Measurements from ENCODE around the gene DET1.
A peak's percentile ranks its signal among the peaks of the same experiment; 100 is the strongest.
"Not testable (repeated sequence)": the region's sequence is repeated elsewhere in the genome, so short reads cannot be mapped to it uniquely, and the experiment has no call there.

The DET1 gene

DNA sequence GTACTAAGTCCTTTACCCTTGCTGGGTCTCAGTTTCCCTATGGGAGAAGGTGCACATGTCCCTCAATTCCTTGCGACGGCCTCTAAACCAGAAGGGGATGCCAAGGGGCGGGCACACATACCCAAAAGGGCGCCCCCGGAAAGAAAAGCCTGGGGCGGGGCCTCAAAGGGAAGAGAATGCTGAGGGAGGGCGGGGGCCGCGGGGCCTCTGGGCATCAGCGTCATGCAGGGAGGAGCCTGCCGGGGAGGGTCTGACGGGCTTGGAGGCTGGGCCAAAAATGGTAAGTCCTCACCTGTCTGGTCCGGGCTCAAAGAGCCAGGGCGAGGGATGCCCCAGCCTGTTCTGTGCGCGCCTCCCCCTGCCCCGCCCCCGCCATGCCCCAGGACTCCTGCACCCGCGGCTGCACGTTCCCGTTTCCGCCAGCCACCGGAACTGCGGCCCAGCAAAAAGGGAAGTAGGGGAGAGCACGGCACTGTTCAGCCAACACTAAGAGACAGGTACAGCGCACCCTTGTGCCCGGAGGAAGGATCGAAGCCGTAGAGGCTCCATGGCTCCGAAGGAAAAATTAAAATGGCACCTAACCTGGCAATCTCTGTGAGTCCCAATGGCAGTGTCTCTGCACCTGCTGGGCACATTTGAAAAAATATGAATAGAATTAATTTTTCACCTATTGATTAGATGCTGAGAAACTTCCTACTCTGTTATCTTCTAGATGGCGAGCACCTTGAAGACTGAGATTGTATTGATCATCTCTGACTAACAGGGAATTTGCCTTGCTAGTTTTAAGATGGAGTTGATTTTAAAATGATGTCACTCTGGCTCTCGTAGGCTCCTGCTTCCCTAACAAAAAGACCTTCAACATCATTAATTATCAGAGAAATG lies at the start of gene DET1:
Gene DET1, minus strand, starts transcription at position 434 of the 882 bp plus-strand sequence. CDS start 14,976 bp downstream, outside the sequence.
- peak; percentile 95 for FAIRE-seq
- peak; percentile 89 for DNase-seq (ENCODE audit: extremely low spot score, insufficient read length, low read depth)

DNA sequence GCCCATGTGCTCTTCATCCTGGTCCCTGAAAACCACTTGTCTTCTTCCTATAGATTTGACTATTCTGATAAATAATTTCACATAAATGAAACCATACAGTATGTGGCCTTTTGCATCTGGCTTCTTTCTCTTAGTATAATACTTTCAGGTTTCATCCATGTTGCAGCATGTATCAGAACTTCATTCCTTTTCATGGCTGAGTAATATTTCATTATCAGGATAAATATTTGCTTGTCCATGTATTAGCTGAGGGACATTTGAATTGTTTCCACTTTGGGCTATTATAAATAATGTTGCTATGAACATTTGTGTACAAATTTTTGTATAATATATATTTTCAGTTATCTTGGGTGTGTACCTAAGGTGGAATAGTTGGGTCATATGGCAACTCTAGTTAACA lies 44.9 kb upstream of the DET1 start:
- DNase-seq (ENCODE audit: extremely low spot score, insufficient read length, low read depth) (no peak), FAIRE-seq (no peak)

DNA sequence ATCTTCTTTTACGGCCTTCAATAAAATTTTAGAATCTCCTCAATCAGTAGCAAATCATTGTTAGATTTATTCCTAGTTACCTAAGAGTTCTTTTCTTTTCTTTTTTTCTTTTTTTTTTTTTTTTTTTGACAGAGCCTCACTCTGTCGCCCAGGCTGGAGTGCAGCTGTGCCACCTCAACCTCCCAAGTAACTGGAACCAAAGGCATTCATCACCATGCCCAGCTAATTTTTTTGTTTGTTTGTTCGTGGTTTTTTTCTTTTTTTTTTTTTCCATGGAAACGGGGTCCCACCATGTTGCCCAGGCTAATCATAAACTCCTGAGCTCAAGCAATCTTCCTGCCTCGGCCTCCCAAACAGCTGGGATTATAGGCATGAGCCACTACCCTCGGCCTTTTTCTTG lies 44.3 kb upstream of the DET1 start:
- no peak for FAIRE-seq
- no peak for DNase-seq (ENCODE audit: extremely low spot score, insufficient read length, low read depth)

DNA sequence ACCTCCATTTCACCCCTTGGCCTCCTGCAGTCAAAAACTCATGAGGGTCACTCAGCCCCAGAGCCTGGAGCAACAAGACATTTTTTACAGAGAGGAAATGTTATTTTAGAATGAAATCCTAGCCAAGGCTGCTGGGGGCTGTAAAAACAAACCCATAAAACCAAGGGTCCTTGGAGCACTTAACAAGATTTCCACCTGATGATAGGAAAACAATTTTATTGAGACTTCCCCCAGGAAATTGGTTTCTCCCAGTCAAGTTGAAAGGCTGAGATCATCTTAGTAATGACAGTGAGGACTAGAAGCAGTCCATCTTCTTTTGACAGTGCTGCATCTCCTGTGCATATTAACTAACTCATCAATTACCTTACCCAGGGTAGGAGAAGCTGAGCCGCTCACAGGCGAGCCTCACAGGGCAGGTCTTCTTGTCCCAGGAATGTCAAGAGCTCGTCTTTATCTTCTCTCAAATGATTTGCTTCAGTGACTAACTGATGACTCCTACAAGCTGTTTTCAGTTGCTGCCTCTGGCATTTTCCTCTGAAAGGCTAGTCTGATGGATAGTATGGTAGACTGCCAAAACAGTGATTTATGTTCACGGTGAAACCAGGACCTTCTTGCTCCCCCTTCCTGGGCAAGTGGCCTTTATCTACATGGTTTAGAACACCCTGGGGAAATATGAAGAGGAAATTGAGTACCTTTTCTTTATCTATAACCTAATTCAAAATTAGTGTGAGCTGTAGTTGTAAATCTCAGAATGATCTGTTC lies 40.1 kb upstream of the DET1 start:
- DNase-seq (ENCODE audit: extremely low spot score, insufficient read length, low read depth) (no peak), FAIRE-seq (no peak)

DNA sequence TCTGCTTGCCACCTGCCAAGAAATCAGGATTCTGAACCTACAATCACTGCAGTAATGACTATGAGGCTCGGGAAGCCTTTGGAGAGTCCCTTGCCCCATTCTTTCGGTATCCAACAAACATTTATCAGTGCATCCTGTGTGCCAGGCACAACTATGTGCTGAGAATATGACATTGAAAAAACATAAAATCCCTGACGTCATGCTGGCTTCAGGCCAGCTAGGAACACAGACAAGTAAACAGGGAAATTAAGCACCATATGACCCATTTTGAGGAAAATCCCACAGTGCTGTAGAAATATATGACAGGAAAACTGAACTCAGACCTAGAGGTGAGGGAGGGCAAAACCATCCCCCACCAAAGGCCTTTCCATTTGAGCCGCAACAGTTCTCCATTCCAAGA lies 34.1 kb upstream of the DET1 start:
- DNase-seq (ENCODE audit: extremely low spot score, insufficient read length, low read depth) (no peak), FAIRE-seq (no peak)

DNA sequence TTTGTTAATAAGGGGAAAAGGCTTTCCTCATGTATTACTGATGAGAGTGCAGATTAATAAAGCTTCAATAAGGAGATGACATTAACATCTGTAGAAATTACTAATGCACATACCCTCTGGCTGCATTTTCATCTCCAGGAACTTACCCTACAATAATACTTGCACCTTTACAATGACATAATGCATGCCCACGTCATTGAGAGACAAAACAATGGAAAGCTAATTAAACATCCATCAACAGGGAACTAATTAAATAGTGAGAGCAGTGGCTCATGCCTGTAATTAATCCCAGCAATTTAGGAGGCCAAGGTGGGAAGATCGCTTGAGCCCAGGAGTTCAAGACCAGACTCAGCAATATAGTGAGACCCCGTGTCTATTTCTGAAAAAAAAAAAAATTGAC lies 32.8 kb upstream of the DET1 start:
- DNase-seq (ENCODE audit: extremely low spot score, insufficient read length, low read depth) (no peak), FAIRE-seq (no peak)

DNA sequence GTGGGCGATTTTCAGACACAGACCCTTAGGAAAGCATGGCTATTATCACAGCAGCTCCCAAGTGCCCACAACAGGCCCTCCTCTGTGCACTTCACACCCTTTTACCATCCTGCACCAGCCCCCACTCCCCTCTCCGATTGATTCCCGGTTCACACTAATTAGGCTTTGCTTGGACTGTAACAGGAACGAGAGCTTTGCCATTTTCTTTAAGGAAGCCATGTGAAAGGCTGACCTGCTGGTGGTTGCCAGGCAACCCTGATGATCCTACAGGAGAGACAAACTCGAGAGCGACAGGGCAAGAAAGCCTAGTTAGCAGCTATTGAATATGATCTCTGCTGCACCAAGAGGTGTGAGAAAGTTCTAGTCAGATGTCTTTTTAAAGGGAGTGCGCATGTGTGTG lies 28.2 kb upstream of the DET1 start:
- FAIRE-seq (no peak), DNase-seq (ENCODE audit: extremely low spot score, insufficient read length, low read depth) (no peak)

DNA sequence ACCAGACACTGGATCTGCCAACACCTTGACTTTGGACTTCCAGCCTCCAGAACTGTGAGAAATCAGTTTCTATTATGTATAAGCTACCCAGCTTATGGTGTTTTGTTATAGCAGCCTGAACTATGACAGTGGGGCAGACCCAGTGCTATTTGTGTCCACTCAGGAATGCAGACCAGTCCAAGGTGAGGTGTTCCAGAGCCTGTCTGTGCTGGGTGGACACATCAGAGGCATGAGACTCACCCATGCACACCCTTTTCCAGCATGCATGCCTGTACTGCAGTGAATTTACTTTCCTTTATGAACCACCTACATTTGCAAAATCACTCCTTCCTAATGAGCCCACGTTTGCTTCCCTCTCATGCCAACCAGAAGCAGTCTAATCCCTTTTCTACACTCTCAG lies 27.6 kb upstream of the DET1 start:
- no peak for FAIRE-seq
- DNase-seq (ENCODE audit: extremely low spot score, insufficient read length, low read depth): no peak

DNA sequence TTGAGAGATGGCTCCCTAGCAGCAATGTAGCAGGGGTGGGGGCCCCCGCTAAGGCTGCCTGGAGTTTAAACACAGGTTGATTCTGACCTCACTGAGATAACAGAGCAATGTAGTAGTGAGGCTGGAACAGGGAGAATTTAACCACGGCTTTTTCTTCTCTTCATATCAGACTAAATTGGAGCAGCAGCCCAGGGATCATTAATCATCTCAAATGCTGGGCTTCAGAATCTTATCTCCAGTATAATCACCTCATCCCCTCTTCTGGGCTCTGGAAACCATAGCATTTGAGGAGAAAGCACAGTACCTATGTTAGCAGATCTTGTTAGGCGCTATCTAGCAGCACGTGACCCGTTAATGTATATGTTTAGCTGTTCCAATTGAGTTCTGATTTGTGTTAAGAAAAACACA lies 25.4 kb upstream of the DET1 start:
- FAIRE-seq (no peak), DNase-seq (ENCODE audit: extremely low spot score, insufficient read length, low read depth) (no peak)

DNA sequence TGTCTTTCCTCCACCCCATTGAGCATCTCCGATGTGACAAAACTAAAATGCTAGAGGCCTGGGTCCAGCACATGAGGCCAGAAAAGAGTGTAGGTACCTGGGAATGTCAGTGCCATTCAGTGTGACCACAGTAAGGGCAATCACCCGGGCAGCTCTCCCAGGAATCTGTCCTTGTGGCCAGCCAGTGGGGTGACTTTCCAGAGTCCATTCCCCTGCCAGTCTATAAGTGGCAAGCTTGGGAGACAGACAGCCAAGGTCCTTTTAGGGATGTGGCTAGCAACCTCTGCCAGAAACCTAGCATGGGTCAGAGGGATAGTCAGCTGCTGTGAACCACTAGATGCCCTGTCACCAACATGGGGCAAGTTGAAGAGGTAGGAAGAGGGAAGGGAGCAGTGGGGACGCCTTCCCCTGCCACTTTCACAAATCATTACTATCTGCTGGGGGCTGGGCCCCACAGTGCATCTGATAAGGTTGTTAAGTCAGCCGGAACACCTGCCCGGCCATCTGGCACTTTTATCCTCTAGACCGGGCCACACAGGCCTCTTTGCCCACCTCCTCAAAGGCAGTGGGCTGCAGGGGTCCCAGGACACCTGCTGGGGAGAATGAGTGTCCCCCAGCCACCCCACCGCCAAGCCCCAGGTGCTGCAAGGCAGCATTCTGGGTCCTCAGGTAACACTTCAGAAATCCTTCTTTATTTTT lies 24.8 kb upstream of the DET1 start:
- DNase-seq (ENCODE audit: extremely low spot score, insufficient read length, low read depth) (no peak), FAIRE-seq (no peak)

DNA sequence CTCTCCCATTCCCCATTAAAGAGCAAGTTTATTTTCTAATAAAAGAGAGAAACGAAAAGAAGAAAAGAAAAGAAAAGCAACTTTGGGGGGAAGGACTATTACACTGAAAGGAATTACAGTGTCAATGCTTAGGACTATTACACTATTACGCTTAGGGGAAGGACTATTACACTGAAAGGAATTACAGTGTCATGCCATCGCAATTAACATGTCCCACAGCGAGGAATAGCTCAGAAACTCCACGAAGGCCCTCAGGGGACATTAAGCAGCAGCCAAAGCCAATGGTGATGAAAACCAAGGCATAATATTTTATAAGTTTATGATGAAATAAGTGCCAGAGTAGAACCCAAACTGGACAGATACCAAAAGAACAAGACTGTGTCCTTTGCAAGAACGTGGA lies 22.1 kb upstream of the DET1 start:
- DNase-seq (ENCODE audit: extremely low spot score, insufficient read length, low read depth) (no peak), FAIRE-seq (no peak)

DNA sequence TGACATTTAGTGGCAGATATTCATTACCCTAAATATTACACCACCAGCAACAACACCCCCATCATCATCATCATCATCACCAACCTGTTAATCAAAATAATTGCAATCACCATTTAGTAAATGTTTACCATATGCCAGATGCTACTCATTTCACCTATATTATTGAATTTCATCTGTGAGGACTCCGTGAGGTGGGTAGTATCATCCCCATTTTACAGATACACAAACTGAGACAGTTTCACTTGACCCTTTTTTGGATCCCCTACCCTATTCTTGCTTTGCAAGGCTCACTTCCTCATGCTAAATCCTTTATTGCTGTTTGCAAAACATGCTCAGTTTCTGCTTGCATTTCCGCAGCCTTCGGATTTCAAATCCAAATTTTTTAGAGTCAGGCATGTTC lies 18.3 kb upstream of the DET1 start:
- DNase-seq (ENCODE audit: extremely low spot score, insufficient read length, low read depth): no peak
- no peak for FAIRE-seq

DNA sequence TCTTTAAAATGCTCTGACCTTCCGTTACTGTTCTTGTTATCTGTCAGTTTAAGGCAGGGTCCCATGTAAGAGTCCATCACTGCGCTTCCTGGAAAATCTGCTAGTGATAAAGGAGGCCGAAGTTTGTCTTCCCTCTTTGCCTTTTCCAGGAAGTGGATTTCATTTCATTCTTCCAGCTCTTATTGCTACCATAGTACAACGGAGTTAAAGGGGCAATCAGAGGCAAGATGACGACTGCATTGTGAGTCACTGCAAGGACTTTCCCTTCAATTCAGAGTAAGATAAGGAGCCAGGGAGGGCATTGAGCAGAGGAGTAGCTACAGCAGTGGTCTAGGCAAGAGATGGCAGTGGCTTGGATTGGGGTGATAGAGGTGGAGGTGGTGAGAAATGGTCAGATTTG lies 17.2 kb upstream of the DET1 start:
- DNase-seq (ENCODE audit: extremely low spot score, insufficient read length, low read depth) (no peak), FAIRE-seq (no peak)

DNA sequence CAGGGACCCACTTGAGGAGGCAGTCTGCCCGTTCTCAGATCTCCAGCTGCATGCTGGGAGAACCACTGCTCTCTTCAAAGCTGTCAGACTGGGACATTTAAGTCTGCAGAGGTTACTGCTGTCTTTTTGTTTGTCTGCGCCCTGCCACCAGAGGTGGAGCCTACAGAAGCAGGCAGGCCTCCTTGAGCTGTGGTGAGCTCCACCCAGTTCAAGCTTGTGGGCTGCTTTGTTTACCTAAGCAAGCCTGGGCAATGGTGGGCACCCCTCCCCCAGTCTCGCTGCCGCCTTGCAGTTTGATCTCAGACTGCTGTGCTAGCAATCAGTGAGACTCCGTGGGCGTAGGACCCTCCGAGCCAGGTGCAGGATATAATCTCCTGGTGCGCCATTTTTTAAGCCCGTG lies 13.1 kb upstream of the DET1 start:
- not testable (repeated sequence) for DNase-seq (ENCODE audit: extremely low spot score, insufficient read length, low read depth); FAIRE-seq

DNA sequence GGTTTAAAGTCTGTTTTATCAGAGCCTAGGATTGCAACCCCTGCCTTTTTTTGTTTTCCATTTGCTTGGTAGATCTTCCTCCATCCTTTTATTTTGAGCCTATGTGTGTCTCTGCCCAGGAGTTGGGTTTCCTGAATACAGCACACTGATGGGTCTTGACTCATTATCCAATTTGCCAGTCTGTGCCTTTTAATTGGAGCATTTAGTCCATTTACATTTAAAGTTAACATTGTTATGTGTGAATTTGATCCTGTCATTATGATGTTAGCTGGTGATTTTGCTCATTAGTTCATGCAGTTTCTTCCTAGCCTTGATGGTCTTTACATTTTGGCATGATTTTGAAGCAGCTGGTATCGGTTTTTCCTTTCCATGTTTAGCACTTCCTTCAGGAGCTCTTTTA lies 11.5 kb upstream of the DET1 start:
- DNase-seq (ENCODE audit: extremely low spot score, insufficient read length, low read depth); FAIRE-seq: not testable (repeated sequence)

DNA sequence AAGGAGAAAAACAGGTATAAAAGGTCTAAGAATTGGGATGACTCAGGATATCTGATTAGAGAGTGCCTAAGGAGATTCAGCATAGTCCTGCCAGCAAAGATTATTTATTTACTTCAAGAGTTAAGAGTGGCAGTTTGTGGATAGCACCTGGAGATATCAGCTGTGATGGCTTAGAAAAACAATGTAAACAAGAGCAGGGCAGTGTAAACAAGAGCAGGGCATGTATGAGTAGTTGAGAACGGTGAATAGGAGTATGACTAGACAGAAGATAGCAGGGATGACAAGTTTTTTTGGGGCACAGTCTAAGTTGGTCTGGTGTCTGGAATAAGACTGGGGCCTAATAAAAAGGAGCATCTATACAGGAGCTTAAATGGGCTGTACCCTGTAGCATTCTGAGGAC lies 1.5 kb upstream of the DET1 start:
- DNase-seq (ENCODE audit: extremely low spot score, insufficient read length, low read depth); FAIRE-seq: not testable (repeated sequence)

DNA sequence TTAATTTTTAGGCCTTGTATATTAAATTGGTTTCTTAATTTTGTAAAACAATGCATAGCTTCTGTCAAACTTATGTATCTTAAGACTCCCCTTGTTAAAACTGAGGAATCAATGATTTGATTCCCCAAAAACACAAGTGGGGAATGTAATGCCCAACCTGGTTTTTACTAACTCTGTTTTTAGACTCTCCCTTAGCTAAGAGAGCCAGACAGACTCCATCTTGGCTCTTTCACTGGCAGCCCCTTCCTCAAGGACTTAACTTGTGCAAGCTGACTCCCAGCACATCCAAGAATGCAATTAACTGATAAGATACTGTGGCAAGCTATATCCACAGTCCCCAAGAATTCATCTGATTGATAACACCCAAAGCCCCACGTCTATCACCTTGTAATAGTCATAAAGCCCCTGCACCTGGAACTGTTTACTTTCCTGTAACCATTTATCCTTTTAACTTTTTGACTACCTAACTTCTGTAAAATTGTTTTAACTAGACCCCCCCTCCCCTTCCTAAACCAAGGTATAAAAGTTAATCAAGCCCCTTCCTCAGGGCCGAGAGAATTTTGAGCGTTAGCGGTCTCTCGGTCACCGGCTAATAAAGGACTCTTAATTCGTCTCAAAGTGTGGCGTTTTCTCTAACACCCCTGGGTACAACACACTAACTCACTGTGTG lies 768 bp downstream of the DET1 start:
- DNase-seq (ENCODE audit: extremely low spot score, insufficient read length, low read depth); FAIRE-seq: not testable (repeated sequence)

DNA sequence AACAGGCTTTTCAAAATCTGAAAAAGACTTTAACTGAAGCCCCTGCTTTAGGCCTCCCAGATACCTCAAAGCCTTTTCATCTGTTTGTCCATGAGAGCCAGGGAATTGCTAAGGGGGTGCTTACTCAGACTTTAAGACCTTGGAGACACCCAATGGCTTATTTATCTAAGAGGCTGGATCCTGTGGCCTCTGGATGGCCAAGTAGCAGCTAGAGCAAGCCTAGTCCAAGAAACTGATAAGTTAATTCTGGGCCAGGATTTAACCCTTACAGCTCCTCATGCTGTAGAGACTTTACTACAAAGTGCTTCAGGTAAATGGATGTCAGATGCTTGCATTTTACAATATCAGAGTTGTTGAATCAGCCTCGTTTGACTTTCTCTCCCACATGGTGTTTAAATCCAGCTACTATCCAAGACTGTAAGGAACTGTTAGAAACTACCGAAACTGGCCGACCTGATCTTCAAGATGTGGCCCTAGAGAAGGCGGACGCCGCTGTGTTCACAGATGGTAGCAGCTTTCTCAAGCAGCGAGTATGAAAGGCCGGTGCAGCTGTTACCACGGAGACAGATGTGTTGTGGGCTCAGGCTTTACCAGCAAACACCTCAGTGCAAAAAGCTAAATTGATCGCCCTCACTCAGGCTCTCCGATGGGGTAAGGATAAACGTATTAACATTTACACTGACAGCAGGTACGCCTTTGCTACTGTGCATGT lies 3.3 kb downstream of the DET1 start:
- FAIRE-seq (no peak), DNase-seq (ENCODE audit: extremely low spot score, insufficient read length, low read depth) (no peak)

DNA sequence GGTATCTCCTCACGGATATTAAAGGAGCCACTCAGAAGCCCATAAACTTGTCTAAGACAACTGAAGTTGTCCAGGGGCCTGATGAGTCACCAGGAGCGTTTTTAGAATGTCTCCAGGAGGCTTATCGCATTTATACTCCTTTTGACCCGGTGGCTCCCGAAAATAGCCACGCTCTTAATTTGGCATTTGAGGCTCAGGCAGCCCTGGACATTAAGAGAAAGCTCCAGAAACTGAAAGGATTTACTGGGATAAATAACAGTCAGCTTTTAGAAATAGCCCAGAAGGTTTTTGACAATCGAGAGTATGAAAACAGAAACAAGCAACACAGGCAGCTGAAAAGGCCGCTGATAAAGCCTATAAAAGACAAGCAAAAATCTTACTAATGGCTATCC lies 4.1 kb downstream of the DET1 start:
- no peak for DNase-seq (ENCODE audit: extremely low spot score, insufficient read length, low read depth)
- FAIRE-seq: no peak

Measured in GM18507 (cell line).